SK-N-SH treated with all-trans-retinoic acid at 6 μM for 48 hours (cell line): ENCODE measurements around the gene SLC19A1.

ENCODE experiments used
- ESRRG ChIP-seq: fragments of 250-450 bp; sonication (Bioruptor Pico); IDR thresholded peaks from 2 replicates; pipeline ENCODE4 v1.6.1; 2021; ENCODE audit warnings: mild to moderate bottlenecking
- OSR1 ChIP-seq: fragments of 250-450 bp; sonication (Bioruptor Pico); IDR thresholded peaks from 2 replicates; pipeline ENCODE4 v1.8.0; 2022; ENCODE audit warnings: moderate library complexity, mild to moderate bottlenecking, inconsistent platforms
- PATZ1 ChIP-seq: fragments of 250-450 bp; sonication (Bioruptor Pico); IDR thresholded peaks from 2 replicates; pipeline ENCODE4 v1.8.0; 2020; ENCODE audit warnings: mild to moderate bottlenecking, moderate library complexity, borderline replicate concordance
- PPARA ChIP-seq: fragments of 250-450 bp; sonication (Bioruptor Pico); IDR thresholded peaks from 2 replicates; pipeline ENCODE4 v1.5.0; 2020; ENCODE audit warnings: mild to moderate bottlenecking, borderline replicate concordance
- RARB ChIP-seq: fragments of 250-450 bp; sonication (Bioruptor Pico); IDR thresholded peaks from 2 replicates; pipeline ENCODE4 v1.8.0; 2021; ENCODE audit warnings: mild to moderate bottlenecking, moderate library complexity
- TCF4 ChIP-seq: fragments of 250-450 bp; sonication (Bioruptor Pico); IDR thresholded peaks from 2 replicates; pipeline ENCODE4 v1.8.0; 2021; ENCODE audit warnings: mild to moderate bottlenecking, moderate library complexity, borderline replicate concordance
- ZNF565 ChIP-seq: fragments of 450-650 bp; formaldehyde crosslinking; conservative IDR thresholded peaks from 2 replicates; pipeline ENCODE4 v1.5.0; 2020; ENCODE audit warnings: low read depth, mild to moderate bottlenecking, moderate library complexity

GRCh38 chr21:45545691-45546531 is 3.7 kb upstream of the SLC19A1 start:
- no peak for TF ChIP-seq RARB (CRISPR knock-in tag)
- no peak for TF ChIP-seq PATZ1 (CRISPR knock-in tag)
- TF ChIP-seq ZNF565 (CRISPR knock-in tag): no peak
- TF ChIP-seq ESRRG (CRISPR knock-in tag): no peak
- no peak for TF ChIP-seq PPARA (CRISPR knock-in tag)
- no peak for TF ChIP-seq TCF4 (CRISPR knock-in tag)
- TF ChIP-seq OSR1 (CRISPR knock-in tag): no peak
